A549 (cell line): ENCODE data around the gene TMEM59L. TPM values are rescaled to one million over a fixed set of nuclear protein-coding genes. Genes with fewer than 3 reads are reported as not detected.

Experiments
- ATAC-seq, 2 experiments: fragments of 200-7000 bp in 1 of 2; fragments of >200 bp in 1 of 2; cut with Nextera tagmentation in 1 of 2; cut with Tn5 transposase in 1 of 2; 3 replicates each; pipeline versions ENCODE4 v1.8.0 to v1.9.1; 2018 to 2020; ENCODE audit warnings: mild to moderate bottlenecking in 1 of 2, moderate library complexity in 1 of 2
- CTCF ChIA-PET: fragments of 300-600 bp; sonication (Branson Sonifier 250); formaldehyde crosslinking; extraction: SDS; loops from one replicate; lab custom pipeline; 2021; ENCODE audit warnings: antibody characterized with exemption, inconsistent platforms; lab: Yijun Ruan, JAX
- POLR2A ChIA-PET: fragments of 350-600 bp; formaldehyde crosslinking; extraction: SDS; loops from one replicate; lab custom pipeline; 2021; ENCODE audit warnings: antibody characterized with exemption, inconsistent platforms; lab: Yijun Ruan, JAX
- DNase-seq, 2 experiments: peaks; one replicate each; pipeline versions ENCODE4 v3.0.0 to v3.0.0-alpha.2; 2011 to 2016; ENCODE audit warnings: low read depth in 1 of 2, low spot score in 1 of 2
- FAIRE-seq: peaks from 2 replicates; lab custom pipeline; 2011; peaks lifted over from hg19 to GRCh38; lab: Jason Lieb, UNC
- H3K27ac ChIP-seq, 2 experiments: fragments of >200 bp; sonication (Bioruptor Twin); formaldehyde crosslinking; 3 replicates each; pipeline ENCODE4 v1.5.1; 2016 to 2017
- H3K4me1 ChIP-seq: fragments of >200 bp; sonication (Bioruptor Twin); formaldehyde crosslinking; 3 replicates; pipeline ENCODE4 v1.6.1; 2016
- H3K4me2 ChIP-seq: fragments of >200 bp; sonication (Bioruptor Twin); formaldehyde crosslinking; 3 replicates; pipeline ENCODE4 v1.6.1; 2016
- H3K4me3 ChIP-seq: fragments of >200 bp; sonication (Bioruptor Twin); formaldehyde crosslinking; 3 replicates; pipeline ENCODE4 v1.5.1; 2016
- H3K9me3 ChIP-seq: fragments of >200 bp; sonication (Bioruptor Twin); formaldehyde crosslinking; 3 replicates; pipeline ENCODE4 v1.6.1; 2016
- CBX2 ChIP-seq: fragments of 200-600 bp; sonication (generic); IDR thresholded peaks from 2 replicates; pipeline ENCODE4 v1.6.1; 2016; ENCODE audit warnings: low read depth, mild to moderate bottlenecking, borderline replicate concordance
- CBX8 ChIP-seq: fragments of 200-600 bp; sonication (generic); IDR thresholded peaks from 2 replicates; pipeline ENCODE4 v1.6.1; 2016
- CEBPB ChIP-seq, 2 experiments: fragments of >200 bp in 1 of 2; sonication (Bioruptor Twin) in 1 of 2; formaldehyde crosslinking in 1 of 2; IDR thresholded peaks; 2 replicates each; pipeline ENCODE4 v1.6.1; 2012 to 2016
- CHD2 ChIP-seq: fragments of 150-350 bp; IDR thresholded peaks from 2 replicates; pipeline ENCODE4 v1.6.1; 2014; ENCODE audit warnings: low read length; ENCODE audit not compliant: partially characterized antibody
- CHD4 ChIP-seq: fragments of 200-600 bp; sonication (generic); IDR thresholded peaks from 2 replicates; pipeline ENCODE4 v1.6.1; 2016; ENCODE audit warnings: antibody characterized with exemption, mild to moderate bottlenecking, borderline replicate concordance
- EHF ChIP-seq: fragments of 250-450 bp; sonication (Bioruptor Pico); IDR thresholded peaks from 2 replicates; pipeline ENCODE4 v1.5.0; 2020; ENCODE audit warnings: mild to moderate bottlenecking
- EHMT2 ChIP-seq: fragments of 200-600 bp; sonication (generic); IDR thresholded peaks from 2 replicates; pipeline ENCODE4 v1.6.1; 2016; ENCODE audit warnings: antibody characterized with exemption, low read depth, mild to moderate bottlenecking, moderate library complexity
- ELK1 ChIP-seq: fragments of 150-350 bp; IDR thresholded peaks from 2 replicates; pipeline ENCODE4 v1.6.1; 2014; ENCODE audit warnings: low read depth, mild to moderate bottlenecking, low read length
- ESRRA ChIP-seq: fragments of 150-350 bp; IDR thresholded peaks from 2 replicates; pipeline ENCODE4 v1.6.1; 2014; ENCODE audit warnings: mild to moderate bottlenecking, low read length, borderline replicate concordance
- FOXS1 ChIP-seq: fragments of 250-450 bp; sonication (Bioruptor Pico); IDR thresholded peaks from 2 replicates; pipeline ENCODE4 v1.5.0; 2020; ENCODE audit warnings: mild to moderate bottlenecking, moderate library complexity
- HDAC2 ChIP-seq: fragments of 200-600 bp; sonication (generic); IDR thresholded peaks from 2 replicates; pipeline ENCODE4 v1.6.1; 2016
- HEYL ChIP-seq: fragments of 250-450 bp; sonication (Bioruptor Pico); IDR thresholded peaks from 2 replicates; pipeline ENCODE4 v1.8.0; 2021; ENCODE audit warnings: mild to moderate bottlenecking, moderate library complexity
- HOXB13 ChIP-seq: fragments of 250-450 bp; sonication (Bioruptor Pico); IDR thresholded peaks from 2 replicates; pipeline ENCODE4 v1.5.0; 2020; ENCODE audit warnings: low read depth, mild to moderate bottlenecking, moderate library complexity
- MAFK ChIP-seq: fragments of 450-650 bp; IDR thresholded peaks from 2 replicates; pipeline ENCODE4 v1.6.1; 2014; ENCODE audit not compliant: partially characterized antibody
- MAX ChIP-seq: IDR thresholded peaks from 2 replicates; pipeline ENCODE4 v1.6.1; 2012
- MAZ ChIP-seq: fragments of 150-350 bp; IDR thresholded peaks from 2 replicates; pipeline ENCODE4 v1.6.1; 2014; ENCODE audit warnings: antibody characterized with exemption, low read depth, low read length, borderline replicate concordance
- MYC ChIP-seq: IDR thresholded peaks from 2 replicates; pipeline ENCODE4 v1.6.1; 2012; ENCODE audit warnings: mild to moderate bottlenecking, inconsistent platforms, low read length, improper control_type of control experiment, borderline replicate concordance
- NFE2L2 ChIP-seq: fragments of 150-350 bp; conservative IDR thresholded peaks from 2 replicates; pipeline ENCODE4 v1.6.1; 2014; ENCODE audit warnings: low read length
- NPAS2 ChIP-seq: fragments of 250-450 bp; sonication (Bioruptor Pico); IDR thresholded peaks from 2 replicates; pipeline ENCODE4 v1.8.0; 2022; ENCODE audit warnings: mild to moderate bottlenecking, moderate library complexity, borderline replicate concordance
- NR3C1 ChIP-seq: fragments of >200 bp; sonication (Bioruptor Twin); formaldehyde crosslinking; IDR thresholded peaks from 3 replicates; pipeline ENCODE4 v1.6.1; 2017
- POLR2A ChIP-seq: IDR thresholded peaks from 2 replicates; pipeline ENCODE4 v1.6.1; 2012; ENCODE audit warnings: mild to moderate bottlenecking, low read length
- RARB ChIP-seq: fragments of 250-450 bp; sonication (Bioruptor Pico); IDR thresholded peaks from 2 replicates; pipeline ENCODE4 v1.8.0; 2021; ENCODE audit warnings: mild to moderate bottlenecking, moderate library complexity
- RCOR1 ChIP-seq: fragments of 150-350 bp; IDR thresholded peaks from 2 replicates; pipeline ENCODE4 v1.6.1; 2014; ENCODE audit warnings: antibody characterized with exemption, low read length, low read depth
- RFX5 ChIP-seq: fragments of 450-650 bp; IDR thresholded peaks from 2 replicates; pipeline ENCODE4 v1.7.1; 2014; ENCODE audit warnings: antibody characterized with exemption, mild to moderate bottlenecking, moderate library complexity
- SREBF2 ChIP-seq: fragments of 450-650 bp; IDR thresholded peaks from 2 replicates; pipeline ENCODE4 v1.6.1; 2014; ENCODE audit warnings: mild to moderate bottlenecking, moderate library complexity
- TFCP2L1 ChIP-seq: fragments of 250-450 bp; sonication (Bioruptor Pico); IDR thresholded peaks from 2 replicates; pipeline ENCODE4 v1.5.0; 2021; ENCODE audit warnings: mild to moderate bottlenecking
- TP53 ChIP-seq: fragments of 250-450 bp; sonication (Bioruptor Pico); IDR thresholded peaks from 2 replicates; pipeline ENCODE4 v1.5.0; 2021; ENCODE audit warnings: mild to moderate bottlenecking, moderate library complexity
- USF2 ChIP-seq: fragments of 450-650 bp; IDR thresholded peaks from 2 replicates; pipeline ENCODE4 v1.6.1; 2014; ENCODE audit warnings: antibody characterized with exemption
- ZC3H11A ChIP-seq: fragments of 450-650 bp; IDR thresholded peaks from 2 replicates; pipeline ENCODE4 v1.6.1; 2014; ENCODE audit warnings: antibody characterized with exemption, mild to moderate bottlenecking
- ZNF302 ChIP-seq: fragments of 250-450 bp; sonication (Bioruptor Pico); IDR thresholded peaks from 2 replicates; pipeline ENCODE4 v1.9.0; 2021; ENCODE audit warnings: inconsistent platforms, mild to moderate bottlenecking, moderate library complexity
- ZSCAN20 ChIP-seq: fragments of 250-450 bp; sonication (Bioruptor Pico); IDR thresholded peaks from 2 replicates; pipeline ENCODE4 v1.8.0; 2022; ENCODE audit warnings: mild to moderate bottlenecking, moderate library complexity
- WGBS: methylation state at CpG from one replicate; pipeline ENCODE4 v1.1.6; 2017; ENCODE audit errors: missing lambda C conversion rate; 5-methylcytosine and 5-hydroxymethylcytosine counted together
- polyA plus RNA-seq, 4 experiments: library from polyadenylated mRNA; depleted of rRNA in 3 of 4; stranded (reverse); fragments of >200 nt; fragmentation: RNase III in 1 of 4; extraction: RNeasy Plus Mini Kit Qiagen cat#74134 plus additional on column Dnase treatment in 1 of 4; gene quantifications; 2 replicates in 3 of 4; 3 replicates in 1 of 4; pipeline ENCODE4 v1.2.3, GENCODE V29; 2011 to 2017

Gene TMEM59L
- polyA plus RNA-seq, 2 of the 4 experiments (the other 2 are of a cell fraction), result 0.94 to 4.6 TPM

- H3K4me2 ChIP-seq, result no peak overlapping the region
- ATAC-seq (no peak), DNase-seq (no peak), FAIRE-seq (no peak)
- no peak overlapping the region for H3K27ac ChIP-seq
- no peaks in the 10 kb centered on the region for H3K9me3 ChIP-seq
- CTCF ChIA-PET, result no interaction called here
- POLR2A ChIA-PET, result no interaction called here
- TF ChIP-seq TFCP2L1 (CRISPR knock-in tag) (no peak), NR3C1 (no peak), CBX8 (no peak), MAZ (no peak), FOXS1 (CRISPR knock-in tag) (no peak), EHMT2 (no peak), HOXB13 (CRISPR knock-in tag) (no peak), RARB (CRISPR knock-in tag) (no peak), RCOR1 (no peak)
- WGBS, result 88% methylated on average over 4 of the region's 13 CpGs
- H3K4me1 ChIP-seq, result 0 out of 3 replicates have a peak, but pooled peaks cover under 1% of the 10 kb centered on the region
- no peak overlapping the region for H3K4me3 ChIP-seq
These were observed 5.6 kb downstream of the TMEM59L start for GRCh38 chr19:18618236-18618635.

- CTCF ChIA-PET, result no interaction called here
- WGBS, result 89% methylated on average over 7 of the region's 10 CpGs
- Histone ChIP-seq H3K4me2 (no peak overlapping the region), H3K4me3 (no peak overlapping the region), H3K9me3 (no peaks in the 10 kb centered on the region)
- DNase-seq (no peak), ATAC-seq (no peak; a peak in 1 of 6 replicates)
- TF ChIP-seq POLR2A (no peak), USF2 (no peak), ZNF302 (CRISPR knock-in tag) (no peak), MYC (no peak), ESRRA (no peak), MAFK (no peak), EHF (CRISPR knock-in tag) (no peak), FOXS1 (CRISPR knock-in tag) (no peak), TP53 (CRISPR knock-in tag) (no peak), TFCP2L1 (CRISPR knock-in tag) (no peak), ZC3H11A (no peak), NFE2L2 (no peak), SREBF2 (no peak)
- TF ChIP-seq, all 56 proteins: peak for 0
- FAIRE-seq, result no peak
- POLR2A ChIA-PET, result no interaction called here
- Histone ChIP-seq H3K4me1 (no peaks in the 10 kb centered on the region), H3K27ac (no peak overlapping the region)
These were observed 7.6 kb downstream of the TMEM59L start for GRCh38 chr19:18620311-18620710.

- POLR2A ChIA-PET, result no interaction called here
- TF ChIP-seq RFX5 (no peak), RCOR1 (no peak), CHD2 (no peak), MAFK (no peak), RARB (CRISPR knock-in tag) (no peak), TP53 (CRISPR knock-in tag) (no peak), CBX2 (no peak)
- WGBS, result 70% methylated on average over 5 of the region's 7 CpGs
- FAIRE-seq (no peak), DNase-seq (no peak), ATAC-seq (no peak)
- Histone ChIP-seq H3K4me1 (no peaks in the 10 kb centered on the region), H3K27ac (no peak overlapping the region), H3K4me2 (no peak overlapping the region), H3K4me3 (no peak overlapping the region), H3K9me3 (no peaks in the 10 kb centered on the region)
- CTCF ChIA-PET, result interaction anchor here (0.7 kb wide), 4 partner anchors 100 to 525 kb away, joined by 3 to 4 read pairs (median 3); no protein-coding TSS in a partner anchor
These were observed 8.2 kb downstream of the TMEM59L start for GRCh38 chr19:18620902-18621301.

GRCh38 chr19:18626906-18627305 lies 14.2 kb downstream of the TMEM59L start:
- 57% methylated on average over 2 of the region's 2 CpGs for WGBS
- no peak for FAIRE-seq
- CTCF ChIA-PET, result no interaction called here
- no peak overlapping the region for H3K4me3 ChIP-seq
- ATAC-seq, result peak in 1 of 2 experiments; percentile 30; a peak in 1 of 6 replicates
- H3K27ac ChIP-seq, result no peak overlapping the region
- POLR2A ChIA-PET, result no interaction called here
- DNase-seq, result no peak
- H3K9me3 ChIP-seq, result no peaks in the 10 kb centered on the region
- no peaks in the 10 kb centered on the region for H3K4me1 ChIP-seq
- H3K4me2 ChIP-seq, result no peak overlapping the region
- TF ChIP-seq USF2, result no peak
- TF ChIP-seq HEYL (CRISPR knock-in tag), result no peak
- no peak for TF ChIP-seq MAX
- TF ChIP-seq CHD4, result no peak
- TF ChIP-seq ZC3H11A, result no peak
- no peak for TF ChIP-seq NPAS2 (CRISPR knock-in tag)
- no peak for TF ChIP-seq CEBPB (IDR thresholded peaks at IDR 0.05)
- no peak for TF ChIP-seq RFX5
- TF ChIP-seq MAFK, result no peak
- no peak for TF ChIP-seq ZSCAN20 (CRISPR knock-in tag)
- no peak for TF ChIP-seq ELK1
- no peak for TF ChIP-seq HDAC2
